Fibroblast of lung (primary cell): ENCODE results near the gene LAMB1. TPM values are rescaled to one million over a fixed set of nuclear protein-coding genes. Genes with fewer than 3 reads are reported as not detected.

Experiments used
- DNase-seq, 2 donors: peaks; one replicate each; pipeline versions ENCODE4 v3.0.0 to v3.0.0-alpha.2; 2010; ENCODE audit warnings: low read depth in 2 of 2
- H2AFZ ChIP-seq: 2 replicates; pipeline ENCODE4 v1.5.1; 2012; ENCODE audit warnings: low read length, control low read depth, inconsistent platforms
- H3K27ac ChIP-seq: 2 replicates; pipeline ENCODE4 v1.5.1; 2011; ENCODE audit warnings: low read length, control low read depth; ENCODE audit not compliant: insufficient read depth
- H3K27me3 ChIP-seq: 2 replicates; pipeline ENCODE4 v1.5.1; 2011; ENCODE audit warnings: mild to moderate bottlenecking, low read length; ENCODE audit not compliant: control insufficient read depth, insufficient read depth
- H3K36me3 ChIP-seq: 2 replicates; pipeline ENCODE4 v1.5.1; 2011; ENCODE audit warnings: low read length; ENCODE audit not compliant: control insufficient read depth, insufficient read depth
- H3K4me1 ChIP-seq: 2 replicates; pipeline ENCODE4 v1.5.1; 2011; ENCODE audit warnings: low read length; ENCODE audit not compliant: control insufficient read depth, insufficient read depth; ENCODE audit errors: extremely low read depth
- H3K4me2 ChIP-seq: 2 replicates; pipeline ENCODE4 v1.5.1; 2011; ENCODE audit warnings: low read length, control low read depth; ENCODE audit not compliant: insufficient read depth; ENCODE audit errors: extremely low read depth
- H3K4me3 ChIP-seq, 4 experiments: fragments of 200-600 bp in 1 of 4; sonication (generic) in 1 of 4; replicated peaks in 1 of 4; 2 replicates each; pipeline ENCODE4 v1.5.1; 2011 to 2016; ENCODE audit warnings: low read length in 4 of 4, low read depth in 3 of 4, mild to moderate bottlenecking in 3 of 4, control low read depth in 2 of 4, inconsistent platforms in 1 of 4, mixed read lengths in 1 of 4; ENCODE audit not compliant: insufficient read depth in 1 of 4; ENCODE audit errors: control extremely low read depth in 1 of 4
- H3K79me2 ChIP-seq: 2 replicates; pipeline ENCODE4 v1.5.1; 2012; ENCODE audit warnings: mild to moderate bottlenecking, low read length, inconsistent platforms; ENCODE audit not compliant: control insufficient read depth, insufficient read depth
- H3K9ac ChIP-seq: 2 replicates; pipeline ENCODE4 v1.5.1; 2011; ENCODE audit warnings: mild to moderate bottlenecking, low read length, control low read depth; ENCODE audit not compliant: insufficient read depth
- H3K9me3 ChIP-seq: 2 replicates; pipeline ENCODE4 v1.5.1; 2012; ENCODE audit warnings: low read depth, low read length; ENCODE audit not compliant: control insufficient read depth, insufficient read depth
- H4K20me1 ChIP-seq: 2 replicates; pipeline ENCODE4 v1.5.1; 2011; ENCODE audit warnings: low read length; ENCODE audit not compliant: control insufficient read depth, insufficient read depth; ENCODE audit errors: extremely low read depth
- EZH2 ChIP-seq: IDR thresholded peaks from 2 replicates; pipeline ENCODE4 v1.5.1; 2012; ENCODE audit warnings: low read length, control low read depth, mild to moderate bottlenecking; ENCODE audit errors: missing control alignments
- polyA plus RNA-seq, 2 donors: library from polyadenylated mRNA; depleted of rRNA in 1 of 2; stranded (reverse) in 1 of 2; unstranded in 1 of 2; fragments of >200 nt; gene quantifications; 2 replicates each; pipeline ENCODE4 v1.2.1, GENCODE V29; 2011 to 2012; ENCODE audit warnings: missing spikeins in 1 of 2
- total RNA-seq: library from RNA; depleted of rRNA; stranded (reverse); fragments of >200 nt; gene quantifications from 2 replicates; pipeline ENCODE4 v1.2.1, GENCODE V29; 2014
- TF ChIP-seq, protein P1 (sequence below), 2 donors: IDR thresholded peaks in 1 of 2; conservative IDR thresholded peaks in 1 of 2; 1 replicate in 1 of 2; 2 replicates in 1 of 2; pipeline ENCODE4 v1.5.1; 2011 to 2012; ENCODE audit warnings: low read length in 2 of 2, control low read depth in 1 of 2, inconsistent platforms in 1 of 2, low read depth in 1 of 2, mild to moderate bottlenecking in 1 of 2

Gene LAMB1
- total and polyA plus RNA-seq, 2 donors (not counting 1 experiment from before 2014, with no cell fraction given): 428 to 516 TPM

DNA sequence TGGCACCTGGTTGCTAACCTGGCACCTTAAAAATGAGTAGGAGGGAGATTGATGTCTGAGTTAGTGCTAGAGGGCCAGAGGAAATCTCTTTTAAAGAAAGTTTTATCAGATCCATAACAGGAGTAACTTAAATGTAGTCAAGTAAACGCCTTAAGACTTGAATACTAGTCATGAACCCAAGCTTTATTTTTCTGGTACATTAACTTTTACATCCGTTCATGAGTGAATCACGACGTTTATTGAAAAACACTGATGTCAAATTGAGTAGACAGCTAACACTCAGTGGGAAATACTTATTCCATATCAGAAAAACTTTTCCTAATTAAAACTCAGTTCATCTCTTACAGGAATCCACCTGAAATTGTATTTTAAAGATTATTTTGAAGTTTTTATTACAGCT is 6.9 kb upstream of the LAMB1 start:
- TF ChIP-seq, protein P1, sequence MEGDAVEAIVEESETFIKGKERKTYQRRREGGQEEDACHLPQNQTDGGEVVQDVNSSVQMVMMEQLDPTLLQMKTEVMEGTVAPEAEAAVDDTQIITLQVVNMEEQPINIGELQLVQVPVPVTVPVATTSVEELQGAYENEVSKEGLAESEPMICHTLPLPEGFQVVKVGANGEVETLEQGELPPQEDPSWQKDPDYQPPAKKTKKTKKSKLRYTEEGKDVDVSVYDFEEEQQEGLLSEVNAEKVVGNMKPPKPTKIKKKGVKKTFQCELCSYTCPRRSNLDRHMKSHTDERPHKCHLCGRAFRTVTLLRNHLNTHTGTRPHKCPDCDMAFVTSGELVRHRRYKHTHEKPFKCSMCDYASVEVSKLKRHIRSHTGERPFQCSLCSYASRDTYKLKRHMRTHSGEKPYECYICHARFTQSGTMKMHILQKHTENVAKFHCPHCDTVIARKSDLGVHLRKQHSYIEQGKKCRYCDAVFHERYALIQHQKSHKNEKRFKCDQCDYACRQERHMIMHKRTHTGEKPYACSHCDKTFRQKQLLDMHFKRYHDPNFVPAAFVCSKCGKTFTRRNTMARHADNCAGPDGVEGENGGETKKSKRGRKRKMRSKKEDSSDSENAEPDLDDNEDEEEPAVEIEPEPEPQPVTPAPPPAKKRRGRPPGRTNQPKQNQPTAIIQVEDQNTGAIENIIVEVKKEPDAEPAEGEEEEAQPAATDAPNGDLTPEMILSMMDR (conservative IDR thresholded peaks at IDR 0.05 in 1 of 2, IDR thresholded peaks at IDR 0.05 in 1 of 2; ENCODE audit: low read depth in 1 of 2, low read length in 2 of 2): no peak
- no peak for TF ChIP-seq EZH2
- DNase-seq: no peak
- H4K20me1 ChIP-seq: no peaks in the 10 kb centered on the region
- H3K4me3 ChIP-seq: no peak overlapping the region
- H3K9me3 ChIP-seq: no peaks in the 10 kb centered on the region
- H2AFZ ChIP-seq: no peak overlapping the region
- no peak overlapping the region for H3K9ac ChIP-seq
- no peak overlapping the region for H3K27ac ChIP-seq
- no peaks in the 10 kb centered on the region for H3K36me3 ChIP-seq
- H3K79me2 ChIP-seq: no peaks in the 10 kb centered on the region
- no peak overlapping the region for H3K4me2 ChIP-seq
- H3K4me1 ChIP-seq: peaks cover 4% of the 10 kb centered on the region
- no peaks in the 10 kb centered on the region for H3K27me3 ChIP-seq

DNA sequence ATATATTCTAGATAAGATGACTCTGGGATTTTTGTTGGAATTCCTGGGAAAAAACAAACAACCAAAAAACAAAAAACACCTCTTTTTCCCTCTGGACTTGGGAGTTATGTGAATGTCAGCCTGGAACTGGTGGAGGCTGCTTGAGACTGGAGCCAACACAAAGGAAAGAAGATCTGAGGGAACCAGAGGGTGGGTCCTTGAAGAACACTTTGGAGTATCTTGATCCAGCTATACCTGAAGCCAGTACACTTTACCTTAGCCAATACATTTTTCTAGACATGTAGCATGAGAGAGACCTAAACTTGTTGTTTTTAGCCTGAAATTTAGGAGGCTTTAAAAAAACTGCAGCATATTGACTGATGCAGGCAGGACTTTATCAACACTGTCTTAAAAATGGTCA is 5.9 kb upstream of the LAMB1 start:
- TF ChIP-seq EZH2: no peak
- TF ChIP-seq, protein P1 (conservative IDR thresholded peaks at IDR 0.05 in 1 of 2, IDR thresholded peaks at IDR 0.05 in 1 of 2; ENCODE audit: low read depth in 1 of 2, low read length in 2 of 2): no peak
- Histone ChIP-seq H3K9ac (no peak overlapping the region), H3K36me3 (no peaks in the 10 kb centered on the region), H3K4me2 (no peak overlapping the region), H2AFZ (no peak overlapping the region), H4K20me1 (no peaks in the 10 kb centered on the region), H3K27ac (no peak overlapping the region), H3K79me2 (no peaks in the 10 kb centered on the region), H3K9me3 (no peaks in the 10 kb centered on the region), H3K4me3 (no peak overlapping the region), H3K4me1 (peaks cover 2% of the 10 kb centered on the region), H3K27me3 (no peaks in the 10 kb centered on the region)
- DNase-seq: no peak

DNA sequence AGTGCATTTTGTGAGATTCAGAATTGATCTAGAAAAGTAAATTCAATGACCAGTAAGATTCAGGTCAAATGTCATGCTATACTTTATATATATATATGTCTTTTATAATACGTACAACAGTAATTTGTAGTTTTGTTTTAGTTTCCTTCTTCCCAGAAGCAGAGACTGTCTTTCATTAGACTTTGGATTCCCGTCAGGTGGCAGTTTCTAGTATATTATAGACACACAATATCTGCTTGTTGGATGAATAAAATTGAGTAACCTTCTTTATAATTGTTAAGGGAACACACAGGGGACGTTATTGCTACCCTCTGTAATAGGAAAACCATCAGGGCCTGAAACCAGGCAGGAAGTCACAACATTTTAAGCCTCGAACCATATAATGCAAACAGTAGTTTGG is 5.3 kb upstream of the LAMB1 start:
- no peak overlapping the region for H3K9ac ChIP-seq
- no peaks in the 10 kb centered on the region for H4K20me1 ChIP-seq
- TF ChIP-seq, protein P1 (conservative IDR thresholded peaks at IDR 0.05 in 1 of 2, IDR thresholded peaks at IDR 0.05 in 1 of 2; ENCODE audit: low read depth in 1 of 2, low read length in 2 of 2): no peak
- no peak overlapping the region for H3K4me3 ChIP-seq
- H3K79me2 ChIP-seq: no peaks in the 10 kb centered on the region
- H2AFZ ChIP-seq: no peak overlapping the region
- no peak overlapping the region for H3K27ac ChIP-seq
- no peaks in the 10 kb centered on the region for H3K36me3 ChIP-seq
- H3K4me2 ChIP-seq: no peak overlapping the region
- H3K4me1 ChIP-seq: peaks cover 2% of the 10 kb centered on the region
- no peak for DNase-seq
- no peaks in the 10 kb centered on the region for H3K27me3 ChIP-seq
- no peaks in the 10 kb centered on the region for H3K9me3 ChIP-seq
